ENCODE measurements around the gene CCDC15. TPM values are rescaled to one million over a fixed set of nuclear protein-coding genes. Genes with fewer than 3 reads are reported as not detected.
"Not testable (repeated sequence)": the region's sequence is repeated elsewhere in the genome, so short reads cannot be mapped to it uniquely, and the experiment has no call there.

Gene CCDC15
- polyA plus RNA-seq, 1 donor: 2.7 TPM

DNA sequence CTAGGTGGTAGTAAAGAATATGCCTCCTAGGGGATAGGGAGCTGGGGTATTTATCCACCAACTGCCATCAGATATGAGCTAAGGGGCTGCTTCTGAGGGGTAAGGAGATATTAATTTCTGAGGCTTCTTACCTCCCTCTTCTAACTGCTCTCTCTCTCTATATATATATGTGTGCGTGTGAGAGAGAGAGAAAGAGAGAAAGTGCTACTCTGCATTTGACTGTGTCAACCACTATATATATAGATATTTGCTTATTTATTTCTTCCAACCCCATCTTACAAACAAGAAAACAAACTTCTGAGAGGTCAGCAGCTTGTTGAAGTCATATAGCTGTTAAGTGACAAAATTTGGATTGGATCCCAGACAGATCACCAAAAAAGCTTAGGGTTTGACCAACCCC is 12.3 kb upstream of the CCDC15 start:
- DNase-seq: no peak

GRCh38 chr11:124942466-124943253 is 11.3 kb upstream of the CCDC15 start:
- DNase-seq: no peak

DNA sequence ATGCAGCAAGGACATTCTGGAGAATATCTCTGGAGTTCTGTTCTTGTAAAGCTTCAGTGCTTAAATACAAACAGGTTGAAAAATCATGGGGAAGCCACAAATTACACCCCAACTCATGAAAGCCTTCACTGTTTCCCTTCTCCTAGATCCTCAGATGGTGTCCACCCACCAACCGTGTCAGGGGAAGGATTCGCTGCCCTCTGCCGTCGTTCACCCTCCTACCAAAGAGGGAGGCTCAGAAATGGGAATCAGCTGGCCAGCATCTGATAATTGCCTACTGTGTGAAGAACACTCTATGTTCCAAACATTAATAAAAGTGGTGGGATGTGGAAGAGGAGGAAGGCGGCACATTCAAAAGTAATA is 10.8 kb upstream of the CCDC15 start:
- no peak for DNase-seq

DNA sequence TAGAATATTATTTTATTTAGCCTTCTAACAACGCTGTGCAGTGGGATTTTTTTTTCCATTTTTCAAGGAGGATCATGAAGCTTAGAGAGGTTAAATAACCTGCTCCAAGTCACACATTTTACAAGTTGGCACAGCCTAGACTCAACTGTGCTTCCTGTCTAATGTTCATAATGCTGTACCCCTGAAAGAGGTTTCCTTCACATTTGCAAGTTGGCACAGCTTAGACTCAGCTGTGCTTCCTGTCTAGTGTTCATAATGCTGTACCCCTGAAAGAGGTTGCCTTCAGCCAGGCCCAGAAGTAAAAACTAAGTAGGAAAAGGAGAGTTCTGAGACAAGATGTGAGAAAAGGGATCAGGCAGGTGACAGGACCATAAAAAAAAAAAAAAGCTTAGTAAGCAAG is 10.3 kb upstream of the CCDC15 start:
- DNase-seq: no peak

DNA sequence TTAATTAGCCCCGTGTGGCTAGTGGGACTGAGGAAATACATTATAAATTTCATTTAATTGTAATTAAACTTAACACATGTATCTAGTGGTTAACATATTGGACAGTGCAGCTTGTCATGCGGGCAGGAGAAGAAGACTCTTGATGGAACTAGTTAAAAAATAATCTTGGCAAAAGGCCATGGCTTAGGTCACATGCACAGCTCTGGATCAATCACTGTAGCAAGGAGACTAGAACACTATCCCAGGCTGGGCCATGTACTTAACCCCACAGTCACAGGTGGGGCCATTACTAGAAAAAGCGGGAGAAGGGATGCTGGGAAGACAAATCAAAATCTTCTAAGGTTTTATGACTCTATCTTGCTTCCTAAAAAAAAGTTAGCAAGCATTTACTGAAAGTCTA is 9.4 kb upstream of the CCDC15 start:
- DNase-seq: no peak

DNA sequence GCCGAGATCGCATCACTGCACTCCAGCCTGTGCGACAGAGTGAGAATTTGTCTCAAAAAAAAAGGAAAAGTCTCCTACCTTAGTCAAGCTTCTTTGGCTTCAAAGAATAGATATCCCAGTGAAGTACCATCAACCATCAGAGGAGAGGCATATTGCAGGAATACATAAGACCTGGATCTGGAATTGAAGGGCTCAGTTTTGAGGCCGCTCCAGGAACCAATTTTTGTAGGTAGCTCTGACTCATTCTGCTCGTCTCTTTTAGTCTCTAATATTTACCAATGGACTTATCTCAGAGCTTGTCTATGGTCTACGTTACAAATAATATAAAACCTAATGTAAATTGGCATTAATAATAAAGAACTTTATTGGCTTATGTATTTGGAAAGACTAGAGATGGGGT is 8.2 kb upstream of the CCDC15 start:
- DNase-seq: no peak

GRCh38 chr11:124946735-124947141 is 7.3 kb upstream of the CCDC15 start:
- no peak for DNase-seq

DNA sequence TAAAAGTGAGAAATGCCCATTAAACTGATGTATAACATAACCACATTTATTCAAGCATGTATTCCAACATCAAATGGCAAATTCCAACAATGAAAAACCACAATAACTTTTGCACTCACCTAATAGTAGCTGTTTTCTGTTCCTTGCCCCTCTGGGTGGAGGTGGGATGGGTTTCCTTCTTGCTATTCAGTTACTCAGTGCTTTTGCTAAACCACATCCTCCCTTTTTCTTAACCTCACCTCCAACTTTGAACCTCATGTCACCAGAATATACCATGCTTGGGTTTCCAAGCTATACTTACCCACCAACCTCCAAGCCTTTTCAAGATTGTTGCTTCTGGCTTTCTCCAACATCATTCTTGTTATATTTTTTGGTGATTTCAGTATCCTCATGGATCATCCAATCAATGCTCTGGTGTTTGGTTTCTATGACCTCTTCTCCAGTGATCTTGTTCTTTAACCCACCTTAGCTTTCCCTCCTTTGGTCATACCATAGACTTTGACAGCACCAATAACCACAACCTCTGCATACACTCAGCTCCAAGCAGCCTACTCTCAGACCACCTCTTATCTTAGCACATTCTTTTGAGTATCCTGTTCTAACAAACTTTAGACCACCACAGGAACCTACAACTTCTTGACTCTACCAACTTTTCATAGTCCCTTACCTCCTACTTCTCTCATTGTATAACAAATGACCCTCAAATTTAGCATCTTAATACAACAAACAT is 3.2 kb upstream of the CCDC15 start:
- no peak for DNase-seq

DNA sequence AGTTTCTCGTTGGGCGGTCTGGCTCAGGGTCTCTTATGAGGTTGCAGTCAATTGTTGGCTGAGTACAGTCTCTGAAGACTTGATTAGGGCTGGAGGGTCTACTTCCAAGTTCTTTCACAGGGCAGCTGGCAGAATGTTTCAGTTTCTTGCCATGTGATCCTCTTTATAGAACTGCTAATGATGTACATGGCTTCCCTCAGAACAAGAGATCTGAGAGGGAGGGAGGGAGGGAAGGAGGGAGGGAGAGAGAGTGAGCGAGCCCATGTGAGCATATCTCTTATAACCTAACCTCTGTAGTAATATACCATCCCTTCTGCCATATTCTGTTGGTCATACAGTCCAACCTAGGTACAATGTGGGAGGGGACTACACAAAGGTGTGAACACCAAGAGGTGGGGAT is 2.7 kb upstream of the CCDC15 start:
- DNase-seq: no peak

- DNase-seq: no peak
Observed at GRCh38 chr11:124954590-124954955, 571 bp downstream of the CCDC15 start.

DNA sequence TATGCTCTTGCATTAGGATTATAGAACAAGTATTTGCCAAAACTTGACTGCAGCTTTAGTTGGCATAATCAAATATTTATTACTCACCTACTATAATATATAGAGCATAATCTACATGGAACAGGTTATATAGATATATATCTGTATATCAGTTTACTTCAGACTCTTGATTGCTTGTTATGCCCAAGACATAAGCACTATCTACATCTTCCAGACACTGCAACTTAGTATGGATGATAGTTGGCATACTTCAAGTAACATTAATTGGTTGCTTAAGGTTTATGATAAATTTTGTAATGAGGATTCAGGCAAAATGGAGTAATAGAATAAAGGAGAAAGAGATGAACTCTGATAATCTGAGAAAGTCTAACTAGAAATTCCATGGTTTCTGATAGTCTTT is 1.0 kb downstream of the CCDC15 start:
- DNase-seq: no peak

DNA sequence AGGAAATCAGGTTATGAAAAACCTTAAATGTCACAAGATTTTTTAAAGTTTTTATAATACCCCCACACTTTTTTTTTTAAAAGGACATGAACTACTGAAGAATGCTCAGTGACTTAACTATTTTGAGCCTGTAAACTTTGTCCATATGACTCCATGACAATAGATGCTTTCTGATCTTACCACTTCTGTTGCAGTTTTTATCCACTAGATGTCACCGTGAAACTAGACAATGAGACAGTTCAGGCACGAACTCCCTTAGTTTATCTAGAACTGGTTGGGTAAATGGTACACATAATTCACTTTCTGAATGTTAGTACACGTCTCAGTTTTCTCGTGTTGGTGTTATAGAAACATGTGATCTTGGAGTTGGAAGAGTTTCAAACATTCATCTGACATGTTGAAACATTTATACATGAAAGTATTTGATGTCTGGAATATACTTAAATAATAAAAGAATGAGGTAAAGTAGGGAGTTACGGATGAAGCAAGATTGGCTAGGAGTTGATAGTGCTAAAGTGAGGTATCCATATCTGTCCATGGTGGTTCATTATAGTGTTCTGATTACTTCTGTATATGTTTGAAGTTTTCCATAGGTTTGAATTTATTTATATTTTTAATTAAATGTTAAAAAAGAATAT is 8.1 kb downstream of the CCDC15 start:
- DNase-seq: peak; percentile 54

DNA sequence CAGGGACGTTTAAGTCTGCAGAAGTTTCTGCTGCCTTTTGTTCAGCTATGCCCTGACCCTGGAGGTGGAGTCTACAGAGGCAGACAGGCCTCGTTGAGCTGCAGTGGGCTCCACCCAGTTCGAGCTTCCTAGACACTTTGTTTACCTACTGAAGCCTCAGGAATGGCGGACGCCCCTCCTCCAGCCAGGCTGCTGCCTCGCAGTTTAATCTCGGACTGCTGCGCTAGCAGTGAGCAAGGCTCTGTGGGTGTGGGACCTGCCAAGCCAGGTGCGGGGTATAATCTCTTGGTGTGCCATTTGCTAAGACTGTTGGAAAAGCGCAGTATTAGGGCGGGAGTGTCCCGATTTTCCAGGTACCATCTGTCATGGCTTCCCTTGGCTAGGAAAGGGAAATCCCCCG is 14.2 kb downstream of the CCDC15 start:
- DNase-seq: not testable (repeated sequence)

GRCh38 chr11:124970925-124971324 is 16.9 kb downstream of the CCDC15 start:
- DNase-seq: no peak

GRCh38 chr11:124971810-124972209 is 17.8 kb downstream of the CCDC15 start:
- DNase-seq: no peak

- no peak for DNase-seq
Observed at GRCh38 chr11:124976531-124976930, 22.5 kb downstream of the CCDC15 start.

DNA sequence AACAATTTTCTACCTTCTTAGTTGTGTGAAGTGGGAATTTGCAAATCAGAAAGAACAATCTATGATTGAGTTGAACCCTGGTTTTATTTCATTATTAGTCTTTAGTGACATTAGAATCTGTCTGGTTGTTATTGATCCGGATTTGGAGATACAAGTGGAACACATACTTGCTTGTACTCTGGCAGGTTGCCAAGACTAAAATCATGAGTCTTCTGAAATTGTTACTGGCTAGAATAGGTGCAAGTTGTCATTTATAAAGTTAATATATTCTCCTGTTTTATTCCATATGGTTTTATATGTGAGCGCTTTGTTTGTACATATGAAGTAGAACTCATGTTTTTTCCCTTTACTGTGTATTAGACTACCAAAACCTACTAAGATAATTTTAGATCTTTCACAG is 23.0 kb downstream of the CCDC15 start:
- no peak for DNase-seq

DNA sequence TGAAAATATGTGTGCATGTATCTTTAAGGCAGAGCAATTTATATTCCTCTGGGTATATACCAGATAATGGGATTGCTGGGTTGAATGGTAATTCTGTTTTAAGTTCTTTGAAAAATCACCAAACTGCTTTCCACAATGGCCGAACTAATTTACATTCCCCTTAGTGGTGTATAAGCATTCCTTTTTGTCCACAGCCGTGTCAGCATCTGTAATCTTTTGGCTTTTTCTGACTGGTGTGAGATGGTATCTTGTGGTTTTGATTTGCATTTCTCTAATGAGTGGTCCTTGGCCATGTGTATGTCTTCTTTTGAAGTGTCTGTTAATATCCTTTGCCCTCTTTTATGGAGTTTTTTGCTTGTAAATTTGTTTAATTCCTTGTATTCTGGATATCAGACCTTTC is 24.3 kb downstream of the CCDC15 start:
- no peak for DNase-seq

DNA sequence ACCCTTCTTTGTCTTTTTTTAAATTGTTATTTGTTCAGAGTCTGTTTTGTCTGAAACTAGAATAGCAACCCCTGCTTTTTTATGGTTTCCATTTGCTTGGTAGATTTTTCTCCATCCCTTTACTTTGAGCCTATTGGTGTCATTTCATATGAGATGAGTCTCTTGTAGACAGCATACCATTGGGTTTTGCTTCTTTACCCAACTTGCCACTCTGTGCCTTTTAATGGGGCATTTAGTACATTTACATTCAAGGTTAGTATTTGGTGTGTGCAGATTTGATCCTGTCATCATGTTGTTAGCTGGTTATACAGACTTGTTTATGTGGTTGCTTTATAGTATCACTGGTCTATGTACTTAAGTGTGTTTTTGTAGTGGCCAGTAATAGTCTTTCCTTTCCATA is 28.0 kb downstream of the CCDC15 start:
- DNase-seq: no peak

- no peak for DNase-seq
Observed at GRCh38 chr11:124983674-124984511, 29.9 kb downstream of the CCDC15 start.

GRCh38 chr11:124984512-124984854 is 30.5 kb downstream of the CCDC15 start:
- DNase-seq: no peak

DNA sequence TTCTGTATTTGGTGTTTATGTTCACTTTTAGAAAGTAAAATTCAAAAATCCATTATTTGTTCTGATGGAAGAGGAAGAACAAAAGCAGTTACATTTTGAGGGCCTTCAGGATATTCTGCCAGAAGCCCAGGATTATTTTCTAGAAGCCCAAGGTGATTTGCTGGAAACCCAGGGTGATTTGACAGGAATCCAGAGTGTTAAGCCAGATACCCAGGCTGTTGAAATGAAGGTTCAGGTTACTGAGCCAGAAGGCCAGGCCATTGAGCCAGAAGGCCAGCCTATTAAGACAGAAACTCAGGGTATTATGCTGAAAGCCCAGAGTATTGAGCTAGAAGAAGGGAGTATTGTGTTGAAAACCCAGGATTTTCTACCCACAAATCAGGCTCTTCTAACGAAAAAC is 33.1 kb downstream of the CCDC15 start:
- no peak for DNase-seq

GRCh38 chr11:124988063-124988462 is 34.1 kb downstream of the CCDC15 start:
- no peak for DNase-seq
